K562 (cell line): ENCODE measurements around the gene PSMA6. TPM values are rescaled to one million over a fixed set of nuclear protein-coding genes. Genes with fewer than 3 reads are reported as not detected.

Source experiments
- BMI1 ChIP-seq: fragments of 150-350 bp; IDR thresholded peaks from 2 replicates; pipeline ENCODE4 v1.6.1; 2014; ENCODE audit warnings: low read length
- RCOR1 ChIP-seq, 2 experiments: IDR thresholded peaks; 2 replicates each; pipeline ENCODE4 v1.6.1; 2012; ENCODE audit warnings: low read depth in 2 of 2, low read length in 2 of 2, borderline replicate concordance in 1 of 2, improper control_type of control experiment in 1 of 2
- REST ChIP-seq, 2 experiments: fragments of 450-650 bp; formaldehyde crosslinking in 1 of 2; IDR thresholded peaks; 2 replicates each; pipeline versions ENCODE4 v1.4.0 to v1.6.1; 2014 to 2020; ENCODE audit warnings: mild to moderate bottlenecking in 2 of 2, borderline replicate concordance in 1 of 2, low read depth in 1 of 2
- TEAD4 ChIP-seq, 2 experiments: sonication (generic) in 1 of 2; formaldehyde crosslinking in 1 of 2; IDR thresholded peaks; 2 replicates each; pipeline versions ENCODE4 v1.6.1 to v1.8.0; 2012 to 2022; ENCODE audit warnings: borderline replicate concordance in 1 of 2, inconsistent platforms in 1 of 2, low read length in 1 of 2, mild to moderate bottlenecking in 1 of 2, missing genetic modification reagents in 1 of 2
- polyA plus RNA-seq, 8 experiments: library from polyadenylated mRNA; depleted of rRNA in 4 of 8; stranded (reverse) in 5 of 8; unstranded in 3 of 8; fragments of >200 nt; fragmentation: Nextera tagmentation in 2 of 8; fragmentation: Illumina TruSeq in 1 of 8; extraction: Ambion mirVana in 2 of 8; extraction: Trizol in 1 of 8; gene quantifications; 2 replicates each; pipeline versions ENCODE4 v1.2.1 to v1.2.3, GENCODE V29; 2011 to 2014; ENCODE audit warnings: inconsistent platforms in 1 of 8, missing spikeins in 1 of 8
- total RNA-seq, 7 experiments: library from RNA; depleted of rRNA in 6 of 7; stranded (reverse); fragments of >200 nt in 6 of 7; fragmentation: Illumina TruSeq in 2 of 7; extraction: Trizol in 2 of 7; gene quantifications; 2 replicates each; pipeline versions ENCODE4 v1.2.1 to v1.2.3, GENCODE V29; 2011 to 2021; ENCODE audit warnings: low replicate concordance in 1 of 7

PSMA6 gene
- total and polyA plus RNA-seq, 9 of the 15 experiments (the other 6 are each of a cell fraction or from before 2014, with no cell fraction given): 210 to 952 (median 288) TPM

- TF ChIP-seq REST (IDR thresholded peaks at IDR 0.05; ENCODE audit: borderline replicate concordance): no peak
- no peak for TF ChIP-seq REST (CRISPR knock-in tag; IDR thresholded peaks at IDR 0.05; ENCODE audit: low read depth)
- TF ChIP-seq RCOR1 (IDR thresholded peaks at IDR 0.05; ENCODE audit: borderline replicate concordance in 1 of 2, low read depth in 2 of 2, low read length in 2 of 2): no peak
- TF ChIP-seq BMI1: no peak
- TF ChIP-seq TEAD4 (IDR thresholded peaks at IDR 0.05; ENCODE audit: low read length): no peak
- TF ChIP-seq TEAD4 (CRISPR knock-in tag; IDR thresholded peaks at IDR 0.05; ENCODE audit: borderline replicate concordance): no peak
These were observed 40.5 kb downstream of the PSMA6 start (continued) for GRCh38 chr14:35332517-35333263.
